ENCODE measurements around the gene TMEM176B. TPM values are rescaled to one million over a fixed set of nuclear protein-coding genes. Genes with fewer than 3 reads are reported as not detected.
A peak's percentile ranks its signal among the peaks of the same experiment; 100 is the strongest.
"Not testable (repeated sequence)": the region's sequence is repeated elsewhere in the genome, so short reads cannot be mapped to it uniquely, and the experiment has no call there.

TMEM176B gene
- polyA plus RNA-seq, 4 donors: 74.1 to 105 (median 87.3) TPM

GRCh38 chr7:150791746-150792452 is 8.3 kb downstream of the TMEM176B start:
- DNase-seq (ENCODE audit: low read depth in 4 of 4, low spot score in 3 of 4): no peak

GRCh38 chr7:150791304-150791703 is 8.9 kb downstream of the TMEM176B start:
- DNase-seq (ENCODE audit: low read depth in 4 of 4, low spot score in 3 of 4): no peak

- no peak for DNase-seq (ENCODE audit: low read depth in 4 of 4, low spot score in 3 of 4)
These were observed 9.6 kb downstream of the TMEM176B start for GRCh38 chr7:150790416-150791075.

GRCh38 chr7:150788474-150789269 is 11.5 kb downstream of the TMEM176B start:
- no peak for DNase-seq (ENCODE audit: low read depth in 4 of 4, low spot score in 3 of 4)

GRCh38 chr7:150787321-150788281 is 12.6 kb downstream of the TMEM176B start:
- DNase-seq (ENCODE audit: low read depth in 4 of 4, low spot score in 3 of 4): no peak

GRCh38 chr7:150784954-150785353 is 15.2 kb downstream of the TMEM176B start:
- no peak for DNase-seq (ENCODE audit: low read depth in 4 of 4, low spot score in 3 of 4)

GRCh38 chr7:150784120-150784736 is 15.9 kb downstream of the TMEM176B start:
- DNase-seq (ENCODE audit: low read depth in 4 of 4, low spot score in 3 of 4): no peak

- no peak for DNase-seq (ENCODE audit: low read depth in 4 of 4, low spot score in 3 of 4)
These were observed 18.2 kb downstream of the TMEM176B start for GRCh38 chr7:150781961-150782360.

GRCh38 chr7:150781103-150781502 is 19.1 kb downstream of the TMEM176B start:
- no peak for DNase-seq (ENCODE audit: low read depth in 4 of 4, low spot score in 3 of 4)

GRCh38 chr7:150780292-150780691 is 19.9 kb downstream of the TMEM176B start:
- no peak for DNase-seq (ENCODE audit: low read depth in 4 of 4, low spot score in 3 of 4)

- DNase-seq (ENCODE audit: low read depth in 4 of 4, low spot score in 3 of 4): peak in 3 of 4 donors; percentile 53 to 69 (median 54)
These were observed 21.3 kb downstream of the TMEM176B start for GRCh38 chr7:150778738-150779301.

GRCh38 chr7:150778014-150778737 is 22.0 kb downstream of the TMEM176B start:
- no peak for DNase-seq (ENCODE audit: low read depth in 4 of 4, low spot score in 3 of 4)

GRCh38 chr7:150774131-150774530 is 26.0 kb downstream of the TMEM176B start:
- not testable (repeated sequence) for DNase-seq (ENCODE audit: low read depth in 4 of 4, low spot score in 3 of 4)

GRCh38 chr7:150769768-150770167 is 30.4 kb downstream of the TMEM176B start:
- no peak for DNase-seq (ENCODE audit: low read depth in 4 of 4, low spot score in 3 of 4)

GRCh38 chr7:150766334-150766709 is 33.8 kb downstream of the TMEM176B start:
- no peak for DNase-seq (ENCODE audit: low read depth in 4 of 4, low spot score in 3 of 4)

GRCh38 chr7:150759479-150759878 is 40.7 kb downstream of the TMEM176B start:
- DNase-seq (ENCODE audit: low read depth in 4 of 4, low spot score in 3 of 4): no peak

GRCh38 chr7:150756858-150757257 is 43.3 kb downstream of the TMEM176B start:
- no peak for DNase-seq (ENCODE audit: low read depth in 4 of 4, low spot score in 3 of 4)

- no peak for DNase-seq (ENCODE audit: low read depth in 4 of 4, low spot score in 3 of 4)
These were observed 44.0 kb downstream of the TMEM176B start for GRCh38 chr7:150756166-150756565.

All from right renal pelvis (tissue), 4 donors.